H1 (cell line): Measurements from ENCODE around the gene MED12L. TPM values are rescaled to one million over a fixed set of nuclear protein-coding genes. Genes with fewer than 3 reads are reported as not detected.

Experiments used
- CTCF ChIA-PET: fragments of 300-600 bp; sonication (Branson Sonifier 250); formaldehyde crosslinking; loops from one replicate; lab custom pipeline; 2021; ENCODE audit not compliant: partially characterized antibody; lab: Charles Lee
- POLR2A ChIA-PET: fragments of 300-600 bp; sonication (Branson Sonifier 250); formaldehyde crosslinking; loops from one replicate; lab custom pipeline; 2021; ENCODE audit warnings: inconsistent platforms; ENCODE audit not compliant: partially characterized antibody; lab: Charles Lee
- DNase-seq, 2 experiments: peaks; one replicate each; pipeline versions ENCODE4 v3.0.0 to v3.0.0-alpha.2; 2010 to 2022; ENCODE audit warnings: low spot score in 2 of 2, low read depth in 1 of 2, mixed read lengths in 1 of 2
- FAIRE-seq: peaks from 2 replicates; lab custom pipeline; 2011; peaks lifted over from hg19 to GRCh38; lab: Jason Lieb, UNC
- H2AFZ ChIP-seq: 2 replicates; pipeline ENCODE4 v1.8.1; 2012; ENCODE audit warnings: low read length, inconsistent platforms
- H2AK5ac ChIP-seq: 2 replicates; pipeline ENCODE4 v1.6.1; 2013; ENCODE audit warnings: low read depth, low read length
- H2BK120ac ChIP-seq: replicated peaks from 2 replicates; pipeline ENCODE3; 2013; ENCODE audit warnings: low read depth, low read length, inconsistent platforms
- H2BK12ac ChIP-seq: 2 replicates; pipeline ENCODE4 v1.6.1; 2013; ENCODE audit warnings: low read depth, low read length
- H2BK15ac ChIP-seq: 2 replicates; pipeline ENCODE4 v1.6.1; 2013; ENCODE audit warnings: low read length
- H2BK20ac ChIP-seq: 2 replicates; pipeline ENCODE4 v1.6.1; 2013; ENCODE audit warnings: low read length
- H2BK5ac ChIP-seq: 2 replicates; pipeline ENCODE4 v1.6.1; 2013; ENCODE audit warnings: low read depth, low read length
- H3K14ac ChIP-seq: 2 replicates; pipeline ENCODE4 v1.6.1; 2013; ENCODE audit warnings: inconsistent platforms; ENCODE audit not compliant: insufficient read length
- H3K18ac ChIP-seq: 2 replicates; pipeline ENCODE4 v1.6.1; 2013; ENCODE audit warnings: low read length; ENCODE audit errors: extremely low read depth
- H3K23ac ChIP-seq: 2 replicates; pipeline ENCODE4 v1.6.1; 2013; ENCODE audit warnings: inconsistent platforms; ENCODE audit not compliant: insufficient read length
- H3K23me2 ChIP-seq: 2 replicates; pipeline ENCODE4 v1.6.1; 2013; ENCODE audit warnings: low read depth, low read length
- H3K27ac ChIP-seq: 2 replicates; pipeline ENCODE4 v1.6.1; 2011; ENCODE audit warnings: low read depth, low read length, inconsistent platforms
- H3K27me3 ChIP-seq, 4 experiments: replicated peaks in 1 of 4; 1 replicate in 1 of 4; 2 replicates in 3 of 4; pipeline versions ENCODE4 v1.6.1 to v1.8.1; 2011 to 2013; ENCODE audit warnings: low read length in 3 of 4, mild to moderate bottlenecking in 3 of 4, inconsistent platforms in 2 of 4, mixed read lengths in 2 of 4, moderate library complexity in 1 of 4; ENCODE audit not compliant: control insufficient read depth in 3 of 4, insufficient read depth in 3 of 4; ENCODE audit errors: extremely low read depth in 1 of 4
- H3K36me3 ChIP-seq, 4 experiments: 2 replicates each; pipeline versions ENCODE4 v1.6.1 to v1.8.1; 2011 to 2013; ENCODE audit warnings: mild to moderate bottlenecking in 4 of 4, low read length in 3 of 4, moderate library complexity in 2 of 4, control low read depth in 1 of 4, inconsistent platforms in 1 of 4; ENCODE audit not compliant: insufficient read depth in 4 of 4, control insufficient read depth in 2 of 4
- H3K4ac ChIP-seq: replicated peaks from 2 replicates; pipeline ENCODE3; 2013; ENCODE audit warnings: low read length, low read depth, mixed read lengths, inconsistent platforms; ENCODE audit not compliant: insufficient read length
- H3K4me1 ChIP-seq, 4 experiments: replicated peaks in 1 of 4; 1 replicate in 1 of 4; 2 replicates in 3 of 4; pipeline versions ENCODE4 v1.6.1 to v1.8.1; 2011 to 2013; ENCODE audit warnings: low read length in 3 of 4, inconsistent platforms in 2 of 4, mixed read lengths in 1 of 4; ENCODE audit not compliant: insufficient read depth in 4 of 4, control insufficient read depth in 3 of 4
- H3K4me2 ChIP-seq, 2 experiments: 2 replicates each; pipeline versions ENCODE4 v1.6.1 to v1.8.1; 2011 to 2013; ENCODE audit warnings: low read depth in 2 of 2, low read length in 2 of 2, control low read depth in 1 of 2, inconsistent platforms in 1 of 2, mild to moderate bottlenecking in 1 of 2; ENCODE audit not compliant: insufficient read depth in 1 of 2
- H3K4me3 ChIP-seq, 4 experiments: fragments of 200-600, 300-600 bp in 1 of 4; sonication (generic), shearing (Covaris generic), sonication (Bioruptor Twin) in 1 of 4; 2 replicates each; pipeline versions ENCODE4 v1.5.1 to v1.8.1; 2011 to 2016; ENCODE audit warnings: low read length in 4 of 4, low read depth in 3 of 4, control low read depth in 2 of 4, inconsistent platforms in 2 of 4, mild to moderate bottlenecking in 2 of 4, mixed read lengths in 1 of 4, moderate library complexity in 1 of 4; ENCODE audit not compliant: insufficient read depth in 2 of 4; ENCODE audit errors: extremely low read depth in 1 of 4
- H3K56ac ChIP-seq: replicated peaks from 2 replicates; pipeline ENCODE3; 2013; ENCODE audit warnings: low read depth, mild to moderate bottlenecking, mixed read lengths, low read length, inconsistent platforms; ENCODE audit not compliant: insufficient read length
- H3K79me1 ChIP-seq: 2 replicates; pipeline ENCODE4 v1.6.1; 2013; ENCODE audit warnings: low read depth, low read length, control low read depth
- H3K79me2 ChIP-seq, 2 experiments: 2 replicates each; pipeline versions ENCODE4 v1.6.1 to v1.8.1; 2012 to 2013; ENCODE audit warnings: low read length in 2 of 2, mild to moderate bottlenecking in 2 of 2, inconsistent platforms in 1 of 2; ENCODE audit not compliant: insufficient read depth in 2 of 2, control insufficient read depth in 1 of 2
- H3K9ac ChIP-seq, 4 experiments: replicated peaks in 1 of 4; 1 replicate in 1 of 4; 2 replicates in 3 of 4; pipeline versions ENCODE4 v1.6.1 to v1.8.1; 2011 to 2013; ENCODE audit warnings: low read depth in 3 of 4, low read length in 3 of 4, control low read depth in 2 of 4, mild to moderate bottlenecking in 2 of 4, moderate library complexity in 2 of 4, inconsistent platforms in 1 of 4; ENCODE audit errors: extremely low read depth in 1 of 4
- H3K9me3 ChIP-seq, 2 experiments: 2 replicates each; pipeline versions ENCODE4 v1.6.1 to v1.8.1; 2012 to 2013; ENCODE audit warnings: mild to moderate bottlenecking in 2 of 2, moderate library complexity in 2 of 2, control low read depth in 1 of 2, inconsistent platforms in 1 of 2, low read depth in 1 of 2, low read length in 1 of 2, mixed read lengths in 1 of 2; ENCODE audit not compliant: insufficient read depth in 2 of 2
- H4K20me1 ChIP-seq, 2 experiments: replicated peaks in 1 of 2; 2 replicates each; pipeline versions ENCODE3 to v1.8.1; 2011 to 2013; ENCODE audit warnings: inconsistent platforms in 2 of 2, low read length in 2 of 2, mild to moderate bottlenecking in 1 of 2; ENCODE audit not compliant: insufficient read depth in 2 of 2, control insufficient read depth in 1 of 2
- H4K5ac ChIP-seq: 2 replicates; pipeline ENCODE4 v1.6.1; 2013; ENCODE audit warnings: low read length, low read depth, mixed read lengths, inconsistent platforms; ENCODE audit not compliant: insufficient read length
- H4K8ac ChIP-seq: 2 replicates; pipeline ENCODE4 v1.8.0; 2013; ENCODE audit warnings: mild to moderate bottlenecking, moderate library complexity, low read length, inconsistent platforms; ENCODE audit not compliant: insufficient read depth; ENCODE audit errors: extremely low read depth
- H4K91ac ChIP-seq: replicated peaks from 2 replicates; pipeline ENCODE3; 2013; ENCODE audit warnings: low read length, mixed read lengths, inconsistent platforms; ENCODE audit not compliant: insufficient read length
- ASH2L ChIP-seq: fragments of 200-600, 300-600 bp; sonication (generic); IDR thresholded peaks from one replicate; pipeline ENCODE4 v1.7.1; 2017; ENCODE audit warnings: low read length
- BACH1 ChIP-seq: IDR thresholded peaks from 2 replicates; pipeline ENCODE4 v1.6.1; 2012; ENCODE audit warnings: low read length, improper control_type of control experiment
- CBX8 ChIP-seq: fragments of 300-800, 300-1000 bp; sonication (generic); IDR thresholded peaks from 2 replicates; pipeline ENCODE4 v1.7.1; 2016; ENCODE audit warnings: low read depth, low read length, borderline replicate concordance
- EP300 ChIP-seq, 2 experiments: IDR thresholded peaks; 1 replicate in 1 of 2; 2 replicates in 1 of 2; pipeline ENCODE4 v1.6.1; 2011 to 2012; ENCODE audit warnings: low read depth in 2 of 2, low read length in 2 of 2, mild to moderate bottlenecking in 2 of 2, borderline replicate concordance in 1 of 2, inconsistent platforms in 1 of 2, moderate library complexity in 1 of 2
- HDAC2 ChIP-seq, 2 experiments: fragments of 300-600 bp in 1 of 2; sonication (generic) in 1 of 2; IDR thresholded peaks; 2 replicates each; pipeline ENCODE4 v1.6.1; 2011 to 2012; ENCODE audit warnings: low read depth in 2 of 2, low read length in 2 of 2, mild to moderate bottlenecking in 2 of 2, moderate library complexity in 2 of 2, borderline replicate concordance in 1 of 2, inconsistent platforms in 1 of 2
- KDM1A ChIP-seq: fragments of 200-600, 300-600 bp; sonication (generic); IDR thresholded peaks from 2 replicates; pipeline ENCODE4 v1.7.1; 2016; ENCODE audit warnings: mild to moderate bottlenecking, low read length, borderline replicate concordance
- KDM4A ChIP-seq: IDR thresholded peaks from one replicate; pipeline ENCODE4 v1.7.1; 2012; ENCODE audit warnings: low read depth, mild to moderate bottlenecking, moderate library complexity, low read length, inconsistent platforms; ENCODE audit not compliant: severe bottlenecking
- NANOG ChIP-seq: IDR thresholded peaks from 2 replicates; pipeline ENCODE4 v1.6.1; 2011; ENCODE audit warnings: low read length, low read depth, mild to moderate bottlenecking, inconsistent platforms; ENCODE audit not compliant: insufficient read depth, poor library complexity, severe bottlenecking
- POLR2A ChIP-seq, 2 experiments: IDR thresholded peaks; 1 replicate in 1 of 2; 2 replicates in 1 of 2; pipeline ENCODE4 v1.6.1; 2011; ENCODE audit warnings: low read depth in 2 of 2, low read length in 2 of 2, mild to moderate bottlenecking in 2 of 2; ENCODE audit errors: control extremely low read depth in 1 of 2
- SAP30 ChIP-seq: fragments of 300-600 bp; sonication (generic); IDR thresholded peaks from 2 replicates; pipeline ENCODE4 v1.7.1; 2012; ENCODE audit warnings: low read length, moderate library complexity, mild to moderate bottlenecking, inconsistent platforms; ENCODE audit not compliant: insufficient read depth, insufficient replicate concordance
- SIX5 ChIP-seq: IDR thresholded peaks from 2 replicates; pipeline ENCODE4 v1.6.1; 2011; ENCODE audit warnings: mild to moderate bottlenecking, low read depth, low read length
- WGBS, 2 experiments: shearing (Covaris generic) in 1 of 2; methylation state at CpG; one replicate each; pipeline versions ENCODE4 v1.1.6 to v1.1.7; 2013 to 2015; ENCODE audit warnings: low lambda C conversion rate in 2 of 2, mixed read lengths in 2 of 2, inconsistent platforms in 1 of 2, low coverage in 1 of 2, missing lambda C conversion rate in 1 of 2; ENCODE audit not compliant: insufficient replicate concordance in 2 of 2, insufficient coverage in 1 of 2, insufficient read length in 1 of 2; ENCODE audit errors: extremely low coverage in 1 of 2, missing lambda C conversion rate in 1 of 2; 5-methylcytosine and 5-hydroxymethylcytosine counted together
- polyA plus RNA-seq, 7 experiments: library from polyadenylated mRNA; depleted of rRNA in 3 of 7; stranded (reverse) in 5 of 7; unstranded in 2 of 7; fragments of >200 nt in 5 of 7; fragments of 200-250 nt in 2 of 7; gene quantifications; 1 replicate in 5 of 7; 2 replicates in 1 of 7; 4 replicates in 1 of 7; pipeline versions ENCODE4 v1.2.1 to v1.2.3, GENCODE V29; 2011 to 2013; ENCODE audit warnings: missing spikeins in 2 of 7, mixed read lengths in 2 of 7
- total RNA-seq: library from RNA; stranded (reverse); fragmentation: NEBNext Ultra II Directional; extraction: Animal tissue kit (Norgen Biotek cat#: 25700); gene quantifications from 2 replicates; pipeline ENCODE4 v1.2.1, GENCODE V29; 2021
- TF ChIP-seq, protein P1 (sequence below): IDR thresholded peaks from 2 replicates; pipeline ENCODE4 v1.6.1; 2011; ENCODE audit warnings: low read length, improper control_type of control experiment

Gene MED12L
- total and polyA plus RNA-seq, 2 of the 8 experiments (the other 6 are each of a cell fraction or from before 2014, with no cell fraction given) = 3.6 to 26.2 TPM

DNA sequence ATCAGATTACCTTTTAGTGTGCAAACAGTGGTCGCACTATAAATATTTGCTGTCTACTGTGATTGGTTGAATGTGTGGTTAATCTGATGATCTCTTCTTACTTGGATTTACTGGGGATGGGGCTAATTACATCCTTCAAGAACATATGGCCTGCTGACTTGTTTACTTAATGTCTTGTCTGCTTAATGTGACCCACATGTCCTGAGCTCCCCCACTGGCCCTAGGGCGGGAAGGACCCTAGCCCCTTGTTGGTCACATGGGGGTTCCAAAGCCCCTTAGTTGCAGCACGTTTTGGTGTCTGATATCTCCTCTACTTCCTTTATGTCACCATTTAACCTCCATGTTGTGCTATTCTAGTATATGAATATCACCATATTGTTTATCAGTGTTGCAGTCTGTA lies 316.9 kb downstream of the MED12L start:
- Histone ChIP-seq H2BK12ac (no peak overlapping the region), H4K8ac (no peak overlapping the region), H3K27ac (no peak overlapping the region), H4K20me1 (no peaks in the 10 kb centered on the region), H3K79me1 (no peaks in the 10 kb centered on the region), H3K4ac (no peak overlapping the region), H3K9ac (no peak overlapping the region), H4K91ac (no peak overlapping the region), H3K56ac (no peak overlapping the region), H3K18ac (no peak overlapping the region), H3K79me2 (no peaks in the 10 kb centered on the region), H2AK5ac (no peak overlapping the region), H4K5ac (no peak overlapping the region), H3K23ac (no peak overlapping the region), H2BK20ac (no peak overlapping the region), H2BK120ac (no peak overlapping the region), H2BK15ac (no peak overlapping the region), H3K27me3 (no peaks in the 10 kb centered on the region), H3K14ac (no peak overlapping the region), H3K4me1 (peaks cover 0 to 4% (median 1%) of the 10 kb centered on the region in 4 experiments; a peak in 2 of 7 replicates), H3K23me2 (no peaks in the 10 kb centered on the region), H3K9me3 (no peaks in the 10 kb centered on the region), H2BK5ac (no peak overlapping the region), H2AFZ (no peak overlapping the region), H3K36me3 (no peaks in the 10 kb centered on the region; a peak in 1 of 8 replicates), H3K4me2 (no peak overlapping the region), H3K4me3 (no peak overlapping the region)
- POLR2A ChIA-PET = no interaction called here
- CTCF ChIA-PET = interaction anchor here (0.9 kb wide), 1 partner anchor 11 kb away, joined by 3 read pairs; no protein-coding TSS in a partner anchor
- FAIRE-seq (no peak), DNase-seq (no peak)
- WGBS, 2 experiments = 98% methylated on average over 3 of the region's 3 CpGs; no CpG with 5 or more reads in 1 of the 2 experiments
- TF ChIP-seq, protein P1, sequence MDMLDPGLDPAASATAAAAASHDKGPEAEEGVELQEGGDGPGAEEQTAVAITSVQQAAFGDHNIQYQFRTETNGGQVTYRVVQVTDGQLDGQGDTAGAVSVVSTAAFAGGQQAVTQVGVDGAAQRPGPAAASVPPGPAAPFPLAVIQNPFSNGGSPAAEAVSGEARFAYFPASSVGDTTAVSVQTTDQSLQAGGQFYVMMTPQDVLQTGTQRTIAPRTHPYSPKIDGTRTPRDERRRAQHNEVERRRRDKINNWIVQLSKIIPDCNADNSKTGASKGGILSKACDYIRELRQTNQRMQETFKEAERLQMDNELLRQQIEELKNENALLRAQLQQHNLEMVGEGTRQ = no peak
- TF ChIP-seq NANOG = no peak
- TF ChIP-seq SIX5 = no peak
- TF ChIP-seq EP300 (IDR thresholded peaks at IDR 0.05; ENCODE audit: borderline replicate concordance in 1 of 2, low read depth in 2 of 2, low read length in 2 of 2) = no peak
- TF ChIP-seq HDAC2 (IDR thresholded peaks at IDR 0.05; ENCODE audit: borderline replicate concordance in 1 of 2, low read depth in 2 of 2, low read length in 2 of 2) = no peak
- TF ChIP-seq KDM1A = no peak
- TF ChIP-seq POLR2A (IDR thresholded peaks at IDR 0.05; ENCODE audit: control extremely low read depth in 1 of 2, low read depth in 2 of 2, low read length in 2 of 2) = no peak
- TF ChIP-seq SAP30 = no peak
- TF ChIP-seq BACH1 = no peak
- no peak for TF ChIP-seq KDM4A
- TF ChIP-seq CBX8 = no peak
- no peak for TF ChIP-seq ASH2L
